ENCODE results near the gene USP17L26.
"Not testable (repeated sequence)": the region's sequence is repeated elsewhere in the genome, so short reads cannot be mapped to it uniquely, and the experiment has no call there.

The USP17L26 gene, protein sequence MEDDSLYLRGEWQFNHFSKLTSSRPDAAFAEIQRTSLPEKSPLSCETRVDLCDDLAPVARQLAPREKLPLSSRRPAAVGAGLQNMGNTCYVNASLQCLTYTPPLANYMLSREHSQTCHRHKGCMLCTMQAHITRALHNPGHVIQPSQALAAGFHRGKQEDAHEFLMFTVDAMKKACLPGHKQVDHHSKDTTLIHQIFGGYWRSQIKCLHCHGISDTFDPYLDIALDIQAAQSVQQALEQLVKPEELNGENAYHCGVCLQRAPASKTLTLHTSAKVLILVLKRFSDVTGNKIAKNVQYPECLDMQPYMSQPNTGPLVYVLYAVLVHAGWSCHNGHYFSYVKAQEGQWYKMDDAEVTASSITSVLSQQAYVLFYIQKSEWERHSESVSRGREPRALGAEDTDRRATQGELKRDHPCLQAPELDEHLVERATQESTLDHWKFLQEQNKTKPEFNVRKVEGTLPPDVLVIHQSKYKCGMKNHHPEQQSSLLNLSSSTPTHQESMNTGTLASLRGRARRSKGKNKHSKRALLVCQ

GRCh38 chr4:9334358-9334757 lies at the start of gene USP17L26:
TSS of gene USP17L26 (plus strand) at chr4:9334658. CDS start at chr4:9334658, 0 bp downstream.
- not testable (repeated sequence) for DNase-seq

GRCh38 chr4:9324191-9324590 lies 10.3 kb upstream of the USP17L26 start:
- DNase-seq = not testable (repeated sequence)

DNA sequence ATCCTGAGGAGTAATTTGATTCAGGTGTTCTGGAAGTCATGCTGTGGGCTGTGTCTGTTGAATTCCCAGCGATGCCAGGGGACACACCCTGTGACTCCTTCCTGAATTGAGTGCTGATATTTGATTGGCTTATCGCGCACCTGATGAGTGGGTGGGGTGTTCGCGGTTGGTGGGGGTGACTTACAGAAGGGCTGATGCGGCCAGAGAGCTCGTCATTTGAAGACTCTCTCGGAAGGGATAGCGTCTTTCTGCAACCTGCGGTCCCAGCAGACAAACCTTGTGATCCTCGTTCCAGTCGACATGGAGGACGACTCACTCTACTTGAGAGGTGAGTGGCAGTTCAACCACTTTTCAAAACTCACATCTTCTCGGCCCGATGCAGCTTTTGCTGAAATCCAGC lies 9.6 kb upstream of the USP17L26 start, which contains the start of gene USP17L24:
USP17L24 (plus strand) TSS at position 301 of the 400 bp plus-strand sequence; CDS start at position 301, 0 bp downstream.
- not testable (repeated sequence) for DNase-seq

- not testable (repeated sequence) for DNase-seq
Measured at GRCh38 chr4:9329611-9330010, 4.8 kb upstream of the USP17L26 start, which contains the start of gene USP17L25. TSS of gene USP17L25 (plus strand) at chr4:9329911. CDS start at chr4:9329911, 0 bp downstream.

GRCh38 chr4:9339103-9339502 lies 4.6 kb downstream of the USP17L26 start, which contains the start of gene USP17L5:
TSS of gene USP17L5 (plus strand) at chr4:9339403. CDS start at chr4:9339403, 0 bp downstream.
- DNase-seq = not testable (repeated sequence)

DNA sequence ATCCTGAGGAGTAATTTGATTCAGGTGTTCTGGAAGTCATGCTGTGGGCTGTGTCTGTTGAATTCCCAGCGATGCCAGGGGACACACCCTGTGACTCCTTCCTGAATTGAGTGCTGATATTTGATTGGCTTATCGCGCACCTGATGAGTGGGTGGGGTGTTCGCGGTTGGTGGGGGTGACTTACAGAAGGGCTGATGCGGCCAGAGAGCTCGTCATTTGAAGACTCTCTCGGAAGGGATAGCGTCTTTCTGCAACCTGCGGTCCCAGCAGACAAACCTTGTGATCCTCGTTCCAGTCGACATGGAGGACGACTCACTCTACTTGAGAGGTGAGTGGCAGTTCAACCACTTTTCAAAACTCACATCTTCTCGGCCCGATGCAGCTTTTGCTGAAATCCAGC lies 9.4 kb downstream of the USP17L26 start, which contains the start of gene USP17L27:
USP17L27 (plus strand) TSS at position 301 of the 400 bp plus-strand sequence; CDS start at position 301, 0 bp downstream.
- DNase-seq = not testable (repeated sequence)

GRCh38 chr4:9348593-9348992 lies 14.1 kb downstream of the USP17L26 start, which contains the start of gene USP17L28:
TSS of gene USP17L28 (plus strand) at chr4:9348893. CDS start at chr4:9348893, 0 bp downstream.
- DNase-seq = not testable (repeated sequence)

GRCh38 chr4:9350866-9351265 lies 16.4 kb downstream of the USP17L26 start:
- DNase-seq = not testable (repeated sequence)

DNA sequence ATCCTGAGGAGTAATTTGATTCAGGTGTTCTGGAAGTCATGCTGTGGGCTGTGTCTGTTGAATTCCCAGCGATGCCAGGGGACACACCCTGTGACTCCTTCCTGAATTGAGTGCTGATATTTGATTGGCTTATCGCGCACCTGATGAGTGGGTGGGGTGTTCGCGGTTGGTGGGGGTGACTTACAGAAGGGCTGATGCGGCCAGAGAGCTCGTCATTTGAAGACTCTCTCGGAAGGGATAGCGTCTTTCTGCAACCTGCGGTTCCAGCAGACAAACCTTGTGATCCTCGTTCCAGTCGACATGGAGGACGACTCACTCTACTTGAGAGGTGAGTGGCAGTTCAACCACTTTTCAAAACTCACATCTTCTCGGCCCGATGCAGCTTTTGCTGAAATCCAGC lies 18.9 kb downstream of the USP17L26 start, which contains the start of gene USP17L29:
USP17L29 (plus strand) TSS at position 301 of the 400 bp plus-strand sequence; CDS start at position 301, 0 bp downstream.
- DNase-seq = not testable (repeated sequence)

- DNase-seq = not testable (repeated sequence)
Measured at GRCh38 chr4:9362829-9363228, 28.4 kb downstream of the USP17L26 start, which contains the start of gene USP17L30. TSS of gene USP17L30 (plus strand) at chr4:9363129. CDS start at chr4:9363129, 0 bp downstream.

DNA sequence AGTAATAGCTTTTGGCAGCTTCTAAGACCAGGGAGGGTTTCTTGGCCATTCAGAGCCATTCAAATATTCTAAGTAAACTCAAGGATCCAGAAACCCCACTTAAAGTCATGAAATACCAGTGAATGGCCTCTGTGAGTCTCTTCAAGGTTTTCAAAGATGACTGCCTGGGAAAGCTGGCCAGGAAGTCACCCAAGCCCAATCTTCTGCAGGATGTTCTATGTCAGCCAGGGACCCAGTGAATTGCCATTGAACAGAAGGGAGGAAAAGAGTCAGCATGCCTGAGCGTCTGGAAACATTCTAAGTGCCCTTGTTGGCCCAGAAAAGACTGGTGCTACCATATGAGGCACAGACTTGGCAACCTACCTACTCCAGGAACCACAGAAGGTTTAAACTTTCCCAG lies 45.4 kb downstream of the USP17L26 start:
- DNase-seq = not testable (repeated sequence)

DNA sequence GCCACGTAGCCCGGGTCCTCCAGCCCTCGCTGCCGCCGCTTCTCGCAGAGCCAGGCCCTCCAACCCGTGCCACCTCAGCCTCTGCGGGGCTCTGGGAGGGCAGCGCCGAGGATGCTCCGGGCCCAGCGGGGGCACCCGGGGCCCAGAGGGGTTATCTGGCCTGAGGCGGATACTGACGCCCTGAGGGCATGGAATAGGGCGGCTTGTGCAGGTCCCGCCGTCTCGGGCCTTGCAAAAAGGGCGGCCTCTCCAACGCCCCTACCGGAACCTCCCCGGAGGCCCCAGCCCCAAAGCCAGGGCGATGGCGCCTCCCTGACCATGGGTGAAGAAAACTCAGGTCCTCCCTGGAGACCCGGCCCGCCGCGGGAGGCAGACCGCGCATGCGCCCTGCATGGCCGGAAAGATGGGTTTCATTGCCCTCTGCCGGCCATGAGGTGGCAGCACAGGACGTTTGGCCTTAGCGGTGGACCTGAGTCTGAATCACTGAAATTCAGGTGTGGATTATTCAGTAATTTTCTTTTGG lies 46.6 kb downstream of the USP17L26 start:
- DNase-seq = peak; percentile 64

GRCh38 chr4:9384126-9384525 lies 49.7 kb downstream of the USP17L26 start:
- DNase-seq = no peak

Measured in eye (tissue), 1 donor.